GM19328 (cell line): ENCODE measurements around the gene KRT83.
"Not testable (repeated sequence)": the region's sequence is repeated elsewhere in the genome, so short reads cannot be mapped to it uniquely, and the experiment has no call there.

Experiments
- ATAC-seq: cut with Tn5 transposase; IDR thresholded peaks from one replicate; pipeline ENCODE4 v1.9.1; 2021; ENCODE audit warnings: mild to moderate bottlenecking, moderate library complexity; ENCODE audit not compliant: unreplicated experiment

The KRT83 gene

DNA sequence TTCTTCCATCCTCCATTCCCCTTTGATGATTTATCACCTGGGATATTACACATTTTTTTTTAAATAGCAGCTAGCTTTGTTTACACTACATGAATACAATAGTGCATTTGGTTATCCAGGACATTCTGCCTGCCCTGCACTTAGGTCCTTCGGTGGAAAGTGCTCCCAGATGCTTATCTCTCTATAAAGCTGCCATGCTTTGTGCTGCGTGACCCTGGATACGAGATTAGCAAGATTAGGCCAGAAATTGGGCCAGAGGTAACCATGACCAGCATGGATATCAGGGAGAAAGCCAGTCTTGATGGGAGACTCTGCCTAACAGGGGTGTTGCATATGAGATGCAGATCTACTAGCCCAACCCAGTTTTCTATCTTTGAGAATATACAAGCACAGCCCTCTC lies 12.1 kb upstream of the KRT83 start:
- no peak for ATAC-seq

DNA sequence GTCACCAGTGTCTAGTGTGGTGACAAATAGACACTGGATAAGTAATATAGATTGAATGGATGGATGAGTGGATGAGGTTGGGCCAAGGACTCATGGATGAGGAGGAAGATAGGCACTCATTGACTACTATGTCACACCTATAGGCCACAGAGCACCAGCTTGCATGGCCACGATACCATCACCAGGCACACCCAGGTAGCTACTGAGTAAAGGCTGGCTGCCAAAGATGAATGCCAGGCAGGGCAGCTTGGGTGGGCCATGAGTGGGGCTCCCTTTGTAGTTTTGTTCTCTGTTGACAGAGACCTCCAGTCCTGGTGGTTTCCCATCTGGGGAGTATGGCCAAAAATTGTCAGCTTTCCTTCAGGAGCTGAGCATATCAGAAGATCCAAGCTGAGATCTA lies 11.2 kb upstream of the KRT83 start:
- no peak for ATAC-seq

DNA sequence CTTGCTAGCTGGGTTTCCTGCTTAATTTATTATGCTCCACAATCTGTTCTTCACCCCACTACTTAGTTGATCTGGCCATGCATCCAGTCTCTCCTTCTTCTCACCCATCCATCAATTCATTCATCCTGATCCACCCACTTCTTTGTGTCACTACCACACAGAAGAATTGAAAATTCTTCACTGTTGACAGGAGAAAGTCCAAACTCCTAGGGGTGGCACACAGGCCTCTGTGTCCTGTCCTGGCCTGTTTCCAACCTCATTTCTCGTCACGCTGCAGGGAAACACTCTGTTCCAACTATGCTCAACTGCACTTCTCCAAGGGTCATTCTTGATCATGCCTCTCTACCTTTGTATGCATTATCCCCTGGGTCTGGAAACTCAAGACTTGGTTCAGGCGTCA lies 10.6 kb upstream of the KRT83 start:
- no peak for ATAC-seq

DNA sequence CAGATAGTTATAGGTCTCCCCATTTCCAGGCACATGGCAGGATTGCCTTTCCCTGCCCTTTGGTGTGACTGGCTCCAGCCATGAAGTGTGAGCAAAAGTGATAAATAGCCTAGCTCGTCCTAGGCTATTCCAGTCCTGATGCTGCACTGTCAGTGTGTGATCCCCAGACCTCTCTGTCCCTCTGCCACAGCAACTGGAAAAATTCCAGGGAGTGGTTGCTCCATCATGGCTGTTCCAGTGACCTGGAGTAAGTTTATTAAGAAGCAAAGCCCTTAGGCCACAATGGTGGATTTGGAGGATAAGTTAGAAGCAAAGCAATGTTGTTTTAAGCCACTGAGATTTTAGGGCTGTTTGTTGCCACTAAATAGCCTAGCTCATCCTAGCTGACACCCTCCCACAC lies 9.8 kb upstream of the KRT83 start:
- no peak for ATAC-seq

DNA sequence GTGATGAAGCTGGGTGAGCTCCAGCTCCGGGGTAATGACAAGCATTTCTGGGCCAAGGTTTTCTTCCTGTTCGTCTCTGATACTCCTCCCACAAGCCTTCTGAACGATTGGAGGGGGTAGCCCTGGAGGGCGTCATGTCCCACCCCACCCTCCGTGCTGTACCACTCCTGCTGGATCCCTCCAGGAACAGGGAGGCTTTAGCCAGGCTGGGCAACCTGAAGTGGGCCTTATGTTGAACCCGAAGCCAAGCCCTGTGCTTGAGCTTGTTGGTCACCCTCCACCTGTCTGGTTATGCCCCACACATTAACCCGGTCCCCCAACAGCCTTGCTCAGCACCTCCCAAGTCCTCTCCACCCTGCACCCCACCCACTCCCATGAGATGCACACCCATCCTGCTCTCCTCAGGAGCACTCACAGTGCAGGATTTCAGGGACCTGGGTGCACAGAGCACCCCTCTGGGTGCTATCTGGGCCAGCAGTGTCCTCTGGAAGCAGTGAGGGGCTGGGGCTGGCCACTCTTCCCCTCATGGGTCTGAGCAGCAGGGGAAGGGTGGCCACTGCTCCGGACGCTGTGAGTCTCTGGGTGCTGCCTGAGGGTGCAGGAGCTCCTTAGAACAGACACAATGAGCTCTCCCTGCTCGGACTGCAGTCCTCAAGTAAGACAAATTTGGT lies 6.8 kb upstream of the KRT83 start:
- ATAC-seq: no peak

DNA sequence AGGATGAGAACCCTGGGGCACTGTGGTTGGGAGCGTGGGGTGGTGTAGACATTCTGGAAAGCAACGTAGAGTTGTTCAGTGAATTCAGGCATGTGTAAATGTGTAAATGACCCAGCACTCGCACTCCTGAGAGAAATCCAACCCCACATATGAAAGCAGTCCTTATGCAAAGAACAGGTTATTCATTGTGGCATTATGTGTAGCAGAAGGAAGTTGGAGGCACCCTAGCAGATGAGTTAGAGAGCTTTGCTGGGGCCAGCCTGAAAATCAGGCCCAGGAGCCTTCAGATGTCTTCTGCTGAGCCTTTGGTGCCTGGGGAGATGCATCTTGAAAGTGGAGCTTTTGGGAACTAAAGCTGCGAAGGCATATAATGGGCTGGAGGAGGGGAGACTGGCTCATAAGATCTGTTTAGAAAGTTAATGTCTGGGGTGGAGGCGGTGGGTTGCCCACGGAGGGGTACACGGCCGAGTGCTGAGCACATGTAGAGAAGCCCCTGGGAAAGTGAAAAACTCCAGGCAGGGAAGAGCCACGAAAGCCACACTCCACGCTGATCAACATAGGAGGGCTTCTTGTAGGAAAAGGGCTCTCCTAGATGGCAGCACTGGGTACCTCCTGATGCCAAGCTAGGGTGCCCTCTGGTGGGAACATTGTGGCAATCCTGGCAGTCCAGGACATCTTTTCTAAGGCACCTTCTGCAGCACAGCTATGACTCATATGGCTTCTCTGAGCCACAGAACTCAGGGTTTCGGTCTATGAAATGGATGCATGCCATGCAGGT lies 6.0 kb upstream of the KRT83 start:
- ATAC-seq: no peak

DNA sequence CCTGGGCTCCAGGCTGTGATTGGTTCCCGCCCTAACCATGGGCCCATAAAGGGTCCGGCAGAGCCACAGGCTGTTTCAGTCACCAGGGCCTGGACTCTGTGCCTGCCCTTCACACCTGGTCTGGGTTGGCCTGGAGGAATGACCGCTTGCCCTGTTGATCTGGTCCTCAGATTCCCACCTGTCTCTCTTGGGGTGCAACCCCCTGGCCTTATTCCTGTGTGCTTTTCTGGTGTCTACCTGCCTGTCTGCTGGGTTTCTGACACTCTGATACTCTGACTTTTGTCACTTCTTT lies 2.9 kb upstream of the KRT83 start:
- ATAC-seq: no peak

DNA sequence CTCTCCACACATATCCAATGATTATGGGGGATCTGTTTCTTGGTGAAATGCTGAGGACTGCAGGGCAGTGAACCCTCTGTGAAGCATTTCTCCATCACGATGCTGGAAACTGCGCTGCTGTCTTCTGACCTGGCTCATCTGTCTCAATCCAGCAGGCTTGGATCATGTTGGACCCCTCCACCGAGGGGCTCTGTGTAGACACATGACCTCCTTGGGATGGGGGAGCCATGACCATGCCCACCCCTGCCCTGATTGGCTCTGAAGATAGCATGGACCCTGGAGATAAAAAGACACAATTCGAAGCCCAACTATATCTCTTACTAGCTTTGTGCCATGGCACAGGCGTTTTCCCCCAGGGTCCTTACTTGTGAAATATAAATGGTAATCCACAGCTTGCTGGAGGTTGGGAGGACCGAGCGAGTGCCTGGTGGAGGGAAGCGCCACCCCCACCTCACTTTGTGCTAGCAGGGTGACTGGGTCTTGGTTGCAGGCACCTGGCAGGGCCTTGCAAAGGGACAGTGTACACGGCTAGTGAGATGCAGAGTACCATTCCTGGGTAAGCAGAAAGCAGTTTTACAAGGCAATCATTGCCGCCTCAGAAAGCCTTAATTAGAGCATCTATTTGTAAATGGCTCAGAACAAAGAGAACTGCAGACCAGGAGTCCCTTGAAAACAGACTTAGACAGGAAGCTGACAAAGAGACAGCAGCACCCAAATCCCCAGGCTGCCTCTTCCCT lies 2.4 kb upstream of the KRT83 start:
- no peak for ATAC-seq

DNA sequence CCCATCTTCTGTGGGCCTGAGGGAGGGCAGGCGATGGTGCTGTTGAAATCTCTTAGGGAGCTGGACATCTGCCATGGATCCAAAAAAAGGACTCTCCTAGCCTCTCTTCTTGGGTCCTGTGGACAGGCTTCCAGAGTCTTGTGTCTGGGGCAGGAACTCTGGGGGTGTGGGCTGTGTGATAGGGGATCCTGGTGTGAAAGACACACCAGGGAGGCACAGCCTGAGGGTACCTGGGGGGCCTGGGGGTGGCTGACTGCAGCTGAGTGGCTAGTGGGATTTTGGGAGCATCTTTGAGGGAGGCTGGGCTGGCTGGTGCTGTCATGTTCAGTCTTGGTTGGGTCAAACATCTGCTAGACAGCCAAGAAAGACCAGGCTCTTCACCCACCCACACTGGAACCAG lies 1.8 kb upstream of the KRT83 start:
- ATAC-seq: no peak

DNA sequence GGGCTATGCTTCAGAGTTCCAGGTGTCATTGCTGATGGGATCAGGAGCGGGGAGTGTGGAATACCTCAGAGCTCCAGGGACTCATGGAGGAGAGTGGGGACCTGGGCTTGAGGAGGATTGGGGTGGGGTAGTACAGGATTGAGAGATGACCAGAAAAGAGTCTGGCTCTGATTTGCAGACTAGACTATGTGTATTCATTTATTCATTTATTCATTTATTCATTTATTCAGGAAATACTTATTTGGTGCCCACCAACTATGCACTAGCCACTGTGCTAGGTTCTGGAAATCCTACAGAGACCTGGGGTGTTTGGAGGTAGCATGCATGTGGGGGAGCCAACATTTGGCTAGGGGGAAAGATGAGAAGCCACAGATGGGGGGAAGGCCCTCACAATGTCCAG lies 871 bp upstream of the KRT83 start:
- no peak for ATAC-seq

DNA sequence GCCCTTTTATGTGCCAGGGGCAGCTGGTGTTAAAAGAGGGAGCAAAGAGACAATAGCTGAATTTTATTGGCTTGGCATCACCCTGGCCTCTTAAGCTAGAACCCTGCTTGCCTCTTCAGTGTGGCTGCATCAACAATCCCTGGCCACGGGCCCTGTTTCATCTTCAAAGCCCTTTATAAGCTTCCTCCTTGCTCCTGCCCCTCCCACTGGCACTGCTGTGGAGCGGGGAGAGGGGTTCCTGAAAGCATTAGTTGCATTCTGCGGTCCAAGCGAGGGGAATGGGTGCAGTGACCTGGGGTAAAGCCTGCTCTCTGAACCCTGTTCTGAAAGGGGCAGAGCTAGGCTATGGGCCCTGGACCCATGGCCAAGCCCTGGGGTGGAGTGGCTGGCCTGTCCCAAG lies 220 bp upstream of the KRT83 start:
- ATAC-seq: no peak

DNA sequence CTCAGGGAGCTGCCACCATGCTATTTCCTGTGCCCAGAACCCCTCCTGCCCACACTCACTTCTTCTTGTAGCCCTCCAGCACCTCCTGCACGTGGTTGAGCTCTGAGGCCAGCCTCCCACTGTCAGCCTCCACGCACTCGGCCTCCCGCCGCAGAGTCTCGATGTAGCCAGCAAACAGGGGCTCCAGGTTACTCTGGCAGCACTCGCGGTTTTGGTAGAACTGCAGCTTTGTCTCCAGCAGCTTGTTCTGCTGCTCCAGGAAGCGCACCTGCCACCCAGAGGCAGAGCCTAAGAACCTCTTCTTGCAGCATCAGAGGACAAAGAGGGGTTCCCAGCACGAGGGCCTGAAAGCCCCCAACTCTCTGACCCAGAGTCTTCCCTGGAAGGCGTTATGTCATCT lies 2.1 kb downstream of the KRT83 start:
- no peak for ATAC-seq

DNA sequence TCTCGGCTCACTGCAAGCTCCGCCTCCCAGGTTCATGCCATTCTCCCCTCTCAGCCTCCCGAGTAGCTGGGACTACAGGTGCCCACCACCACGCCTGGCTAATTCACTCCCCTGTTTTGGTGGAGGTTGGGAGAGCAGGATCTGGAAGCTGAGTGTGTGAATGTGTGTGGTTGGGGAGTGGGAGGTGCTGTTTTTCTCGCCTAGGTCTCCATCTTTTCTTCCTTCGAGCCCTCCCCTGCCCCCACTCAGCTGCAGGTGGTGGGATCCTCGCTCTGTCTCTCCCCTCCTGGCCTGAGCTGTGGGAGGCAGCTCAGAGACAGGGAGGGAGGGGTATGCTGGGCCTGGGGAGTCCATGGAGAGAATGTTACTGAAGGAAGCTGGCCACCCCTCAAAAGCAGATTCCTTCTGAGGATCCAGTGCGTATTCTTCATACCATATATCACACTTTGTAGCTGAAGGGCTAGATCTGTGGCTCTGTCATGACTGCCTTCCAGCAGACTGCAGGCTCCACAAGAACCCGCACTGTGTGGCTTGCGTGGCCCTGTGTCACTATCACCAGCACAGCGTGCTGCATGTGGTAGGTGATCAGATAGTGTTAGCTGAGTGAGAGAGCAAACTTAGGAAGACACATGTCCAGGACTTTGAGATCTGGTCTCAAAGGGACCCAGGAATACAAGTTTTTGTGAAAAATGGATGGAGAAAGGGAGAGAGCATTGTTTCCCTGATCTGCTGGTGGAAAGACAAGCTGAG lies 2.8 kb downstream of the KRT83 start:
- no peak for ATAC-seq

DNA sequence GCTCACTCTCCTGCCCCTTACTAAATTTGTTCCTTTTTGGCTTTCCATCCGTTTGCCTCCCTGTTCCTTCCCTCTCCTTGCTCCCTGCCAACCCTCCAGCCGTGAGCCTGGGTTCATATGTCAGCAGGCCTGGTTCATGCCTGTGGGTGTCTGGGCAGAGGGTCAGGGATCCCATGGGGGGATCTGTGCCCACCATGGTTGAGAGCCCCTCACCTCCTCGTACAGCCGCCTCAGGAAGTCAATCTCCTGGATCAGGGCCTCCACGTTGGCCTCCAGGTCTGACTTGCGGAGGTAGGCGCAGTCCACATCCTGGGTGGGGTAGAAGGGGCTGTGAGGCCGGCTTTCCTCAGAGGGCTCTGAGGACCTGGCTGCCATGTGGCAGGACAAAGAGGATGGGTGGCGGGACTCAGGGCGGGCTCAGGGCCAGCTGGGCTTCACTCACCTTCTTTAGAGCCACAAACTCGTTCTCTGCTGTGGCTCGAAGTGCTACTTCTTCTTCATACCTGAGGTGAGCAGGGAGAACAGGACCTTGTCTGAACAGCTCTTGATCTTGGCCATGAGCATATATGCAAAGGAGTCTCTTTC lies 3.6 kb downstream of the KRT83 start:
- ATAC-seq: no peak

DNA sequence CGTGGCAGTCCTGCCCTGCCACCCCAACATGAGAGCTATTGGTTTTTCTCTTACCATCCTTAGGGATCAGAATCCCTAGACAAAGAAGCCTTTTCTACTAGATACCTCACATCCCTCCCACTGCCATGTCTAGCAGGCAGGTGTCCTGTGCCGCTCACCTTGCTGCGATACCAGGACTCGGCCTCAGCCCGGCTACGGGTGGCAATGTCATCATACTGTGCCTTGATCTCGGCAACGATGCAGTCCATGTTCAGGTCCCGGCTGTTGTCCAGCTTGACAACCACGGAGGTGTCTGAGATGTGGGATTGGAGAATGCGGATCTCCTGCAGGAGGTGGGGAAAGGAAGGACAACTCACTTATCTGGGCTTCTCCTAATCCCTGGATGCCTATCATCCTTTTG lies 4.5 kb downstream of the KRT83 start:
- no peak for ATAC-seq

DNA sequence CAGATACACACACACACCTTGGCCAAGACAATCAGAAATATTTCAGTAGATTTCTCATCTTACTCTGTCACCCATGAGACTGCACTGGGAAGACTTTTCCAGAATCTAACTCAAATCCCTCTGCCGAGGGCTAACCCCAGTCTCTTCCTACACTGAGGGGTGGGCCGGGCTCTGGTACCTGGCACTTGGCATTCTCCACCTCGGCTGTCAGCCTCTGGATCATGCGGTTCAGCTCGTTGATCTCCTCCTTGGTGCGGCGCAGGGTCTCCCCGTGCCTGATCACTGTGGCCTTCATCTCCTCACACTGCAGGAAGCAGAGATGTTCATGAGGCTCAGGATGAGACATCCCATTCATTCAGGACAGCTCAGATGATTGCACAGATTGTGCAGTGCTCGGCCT lies 4.9 kb downstream of the KRT83 start:
- ATAC-seq: no peak

DNA sequence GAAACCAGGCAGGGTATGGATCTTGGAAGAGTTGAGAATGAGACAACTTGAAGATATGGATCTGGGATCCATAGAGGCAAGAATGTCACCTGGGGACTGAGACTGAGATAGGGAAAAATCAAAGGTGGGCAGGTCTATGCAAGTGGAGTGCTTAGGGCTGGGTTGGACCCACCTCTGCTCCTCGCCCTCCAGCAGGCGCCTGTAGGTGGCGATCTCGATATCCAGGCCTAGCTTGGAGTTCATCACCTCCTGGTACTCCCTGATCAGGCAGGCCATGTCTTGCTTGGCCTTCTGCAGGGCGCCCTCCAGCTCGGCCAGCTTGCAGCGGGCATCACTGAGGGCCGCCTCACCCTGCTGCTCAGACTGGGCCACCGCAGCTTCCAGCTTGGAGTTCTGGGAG lies 5.5 kb downstream of the KRT83 start:
- ATAC-seq: not testable (repeated sequence)

DNA sequence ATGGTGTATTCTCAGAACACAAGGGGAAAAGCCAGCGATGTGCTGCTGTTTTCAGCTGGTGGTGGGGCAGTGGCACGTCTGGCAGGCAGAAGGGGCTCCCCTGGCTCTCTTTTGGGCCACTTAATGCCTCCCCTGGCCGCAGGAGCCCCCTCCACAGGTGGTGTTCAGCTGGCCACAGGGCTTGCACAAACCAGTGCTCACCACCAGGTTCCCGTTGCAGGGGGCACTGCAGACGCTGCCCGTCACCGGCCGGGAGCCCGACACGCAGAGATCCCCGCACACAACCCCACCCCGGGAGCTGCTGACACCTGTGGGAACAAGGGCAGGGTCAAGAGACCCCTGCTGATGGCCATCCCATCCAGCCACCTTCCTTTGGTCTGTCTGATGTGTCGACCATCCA lies 6.7 kb downstream of the KRT83 start:
- ATAC-seq: no peak

DNA sequence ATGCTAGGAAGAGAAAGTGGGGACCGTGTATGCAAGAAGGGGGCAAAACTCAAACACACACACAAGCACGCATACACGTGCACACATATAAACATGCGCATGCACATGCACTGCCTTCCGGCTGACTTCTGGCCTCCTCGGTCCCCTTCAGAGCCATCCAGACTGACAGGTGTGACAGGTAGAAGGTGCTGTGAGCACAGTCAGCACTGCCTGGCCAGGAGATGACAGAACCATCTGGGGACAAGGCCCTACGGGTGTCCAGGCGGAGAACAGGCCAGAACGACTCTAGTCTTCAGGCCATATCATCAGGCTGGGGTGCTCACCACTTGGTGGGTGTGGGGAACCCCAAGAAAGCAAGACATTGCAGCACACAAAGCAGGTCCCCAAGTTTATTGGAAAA lies 7.3 kb downstream of the KRT83 start:
- no peak for ATAC-seq

DNA sequence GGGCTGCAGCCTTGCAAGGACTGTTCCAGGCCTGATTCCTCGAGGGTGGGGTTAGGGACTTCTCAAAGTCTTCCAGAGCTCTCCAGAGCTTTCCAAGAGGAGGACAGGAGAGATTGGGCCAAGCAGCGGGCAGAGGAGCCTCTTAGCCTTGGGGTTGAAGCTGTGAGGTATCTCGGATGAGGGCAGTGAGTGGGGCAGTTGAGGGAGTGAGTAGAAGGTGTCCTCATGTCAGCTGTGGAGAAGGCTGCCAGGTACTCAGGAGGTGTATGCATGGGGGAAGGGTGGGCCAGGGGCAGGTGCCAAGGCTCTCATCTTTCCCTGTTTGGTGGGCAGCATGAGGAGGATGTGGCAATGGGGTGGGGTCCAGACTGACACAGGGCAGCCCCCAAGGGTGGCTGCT lies 7.7 kb downstream of the KRT83 start:
- no peak for ATAC-seq

DNA sequence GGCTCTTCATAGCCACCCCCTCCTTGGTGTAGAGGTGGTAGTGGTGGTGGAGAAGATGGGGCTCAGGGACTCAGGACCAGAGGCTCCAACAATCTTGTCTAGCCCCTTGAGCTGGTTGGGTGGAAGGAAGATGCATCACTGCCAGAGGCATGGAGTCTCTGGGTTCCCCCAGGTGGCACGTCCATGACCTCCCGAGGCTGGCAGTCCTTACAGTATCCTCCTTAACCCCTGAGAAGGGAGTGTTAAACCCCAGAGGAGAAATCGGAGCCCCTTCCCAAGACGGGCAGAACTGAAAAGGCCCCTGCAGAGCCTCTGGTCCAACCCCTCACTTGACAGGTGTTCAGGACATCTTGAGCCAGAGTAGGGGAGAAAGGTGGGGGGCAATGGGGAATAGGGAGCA lies 9.1 kb downstream of the KRT83 start:
- no peak for ATAC-seq
